HG02642 (cell line): ENCODE data around the gene TBATA.
"Not testable (repeated sequence)": the region's sequence is repeated elsewhere in the genome, so short reads cannot be mapped to it uniquely, and the experiment has no call there.

Source experiments
- ATAC-seq: cut with Tn5 transposase; IDR thresholded peaks from one replicate; pipeline ENCODE4 v1.9.1; 2021; ENCODE audit warnings: mild to moderate bottlenecking; ENCODE audit not compliant: unreplicated experiment, poor library complexity

TBATA gene

DNA sequence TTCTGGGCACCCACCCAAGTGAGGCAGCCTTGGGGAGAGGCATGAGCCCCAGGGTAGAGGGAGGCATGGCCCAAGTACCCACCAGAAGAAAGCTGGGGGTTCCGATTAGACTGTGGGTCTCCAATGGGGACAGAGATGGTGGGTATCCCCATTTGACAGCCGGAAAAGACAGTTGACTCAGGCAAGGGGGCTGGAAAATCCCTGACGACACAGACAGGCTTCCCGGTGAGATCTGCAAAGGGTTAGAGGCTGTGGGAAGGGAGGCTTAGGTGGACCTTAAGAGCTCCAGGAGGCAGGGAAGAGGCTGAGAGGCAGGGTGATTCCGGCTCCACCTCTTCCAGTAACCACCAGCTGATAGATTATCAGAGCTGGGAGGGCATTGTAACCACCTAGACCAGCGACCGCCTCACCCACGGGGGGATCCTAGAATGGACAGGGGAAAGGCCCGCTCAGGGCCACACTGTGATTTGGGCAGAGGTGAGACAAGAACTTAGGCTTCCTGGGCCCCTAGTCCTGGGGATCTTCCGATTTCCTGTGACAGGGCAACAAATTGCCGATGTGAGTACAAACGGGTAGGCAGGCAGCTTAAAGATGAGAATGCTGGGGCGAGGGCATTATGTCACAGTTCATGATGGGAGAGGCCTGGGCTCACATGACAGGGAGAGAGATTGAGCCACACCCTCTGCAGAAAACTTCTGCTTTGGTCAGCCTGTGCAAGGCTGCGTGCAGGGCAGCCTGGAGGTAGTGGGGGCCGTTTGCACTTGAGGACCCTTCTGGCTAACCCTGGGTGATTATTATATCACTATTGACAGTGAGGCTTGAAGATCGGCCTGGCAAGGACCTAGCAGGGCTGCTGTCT lies 5.4 kb downstream of the TBATA start:
- no peak for ATAC-seq

DNA sequence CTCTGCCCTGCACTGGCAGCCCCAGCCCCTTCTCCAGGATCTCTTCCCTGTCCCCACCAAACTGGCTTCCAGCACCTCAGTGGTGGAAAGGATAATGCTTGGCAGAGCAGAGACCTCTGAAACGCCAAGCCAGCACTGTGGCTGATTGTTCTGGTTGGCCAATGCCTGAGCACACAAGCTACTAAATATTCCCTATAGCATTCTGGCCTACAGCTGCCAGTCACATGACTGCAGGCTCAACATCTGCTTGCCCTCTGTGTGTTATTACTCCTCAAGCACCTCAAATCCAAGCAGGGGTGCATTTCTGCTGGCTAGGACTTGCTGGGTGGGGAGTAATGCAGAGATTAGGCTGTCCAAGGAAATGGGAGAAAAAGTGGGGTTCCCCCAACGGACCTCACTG lies 6.1 kb downstream of the TBATA start:
- no peak for ATAC-seq

DNA sequence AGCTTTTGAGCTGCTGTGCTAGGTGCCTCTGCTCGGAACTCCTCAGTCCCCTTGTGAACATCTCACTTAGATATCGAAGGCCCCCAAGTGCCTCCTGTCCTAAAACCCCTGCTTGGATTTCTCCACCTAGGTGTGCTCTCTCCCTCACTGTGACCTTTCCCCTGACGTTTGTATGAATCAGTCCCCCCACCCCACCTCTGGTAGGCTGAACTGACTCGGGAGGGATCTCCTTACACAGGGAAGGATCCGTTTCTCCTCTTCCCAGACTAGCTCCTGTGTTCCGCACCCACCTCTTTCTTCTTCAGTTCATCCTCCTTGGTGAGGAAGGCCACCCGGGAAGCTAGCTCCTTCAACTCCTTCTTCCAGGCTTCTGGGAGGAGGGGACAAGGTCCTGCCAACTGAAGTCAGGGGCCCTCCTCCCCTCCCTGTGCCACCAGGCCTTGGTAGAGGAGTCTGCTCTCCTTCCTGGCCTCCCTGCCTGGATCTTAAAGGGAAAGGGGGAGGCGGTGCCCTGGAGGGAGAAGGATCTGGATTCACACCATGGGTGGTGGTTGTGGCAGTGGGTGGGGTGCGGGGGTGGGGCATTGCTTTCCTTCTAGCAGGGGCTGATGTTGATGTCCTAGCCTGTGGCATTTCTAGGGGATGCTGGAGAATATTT lies 6.8 kb downstream of the TBATA start:
- no peak for ATAC-seq

DNA sequence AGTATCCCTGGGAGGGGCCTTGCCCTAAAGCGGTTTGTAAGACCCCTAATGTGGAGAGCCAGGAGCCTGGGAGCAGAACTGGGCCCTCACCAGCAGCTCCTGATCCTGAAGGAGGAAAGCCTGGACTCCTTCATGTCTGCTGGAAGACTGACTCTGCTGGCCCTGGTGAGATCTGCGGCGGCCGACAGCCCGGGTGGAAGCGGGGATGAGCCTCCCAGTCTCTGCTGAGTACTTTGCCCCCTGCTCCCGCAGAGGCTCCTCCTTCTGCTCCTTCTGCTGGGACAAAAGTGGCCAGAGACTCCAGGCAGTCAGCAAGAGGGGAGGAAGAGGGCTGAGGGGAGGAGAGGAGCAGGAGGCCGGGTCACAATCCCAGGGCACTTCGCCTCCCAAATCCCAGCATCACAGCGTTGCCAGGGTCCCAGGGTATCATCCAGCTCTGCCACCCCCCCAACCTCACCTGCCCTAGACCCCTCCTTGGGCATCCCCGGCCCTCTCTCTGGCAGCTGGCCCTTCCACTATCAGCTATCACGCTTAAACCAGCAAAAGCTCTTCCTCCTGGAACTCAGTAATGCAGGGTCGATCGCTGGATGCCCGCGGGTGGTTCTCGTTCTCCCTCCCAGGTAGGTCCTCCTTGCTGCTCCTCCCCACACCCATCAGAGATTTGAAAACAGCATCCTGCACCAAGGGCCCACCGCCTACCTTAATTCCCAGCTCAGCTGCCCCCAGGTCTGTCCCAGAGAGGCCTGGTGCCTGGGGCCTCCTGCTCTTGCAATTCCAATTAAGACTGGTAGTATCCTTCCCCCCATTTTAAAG lies 7.9 kb downstream of the TBATA start:
- ATAC-seq, result no peak

DNA sequence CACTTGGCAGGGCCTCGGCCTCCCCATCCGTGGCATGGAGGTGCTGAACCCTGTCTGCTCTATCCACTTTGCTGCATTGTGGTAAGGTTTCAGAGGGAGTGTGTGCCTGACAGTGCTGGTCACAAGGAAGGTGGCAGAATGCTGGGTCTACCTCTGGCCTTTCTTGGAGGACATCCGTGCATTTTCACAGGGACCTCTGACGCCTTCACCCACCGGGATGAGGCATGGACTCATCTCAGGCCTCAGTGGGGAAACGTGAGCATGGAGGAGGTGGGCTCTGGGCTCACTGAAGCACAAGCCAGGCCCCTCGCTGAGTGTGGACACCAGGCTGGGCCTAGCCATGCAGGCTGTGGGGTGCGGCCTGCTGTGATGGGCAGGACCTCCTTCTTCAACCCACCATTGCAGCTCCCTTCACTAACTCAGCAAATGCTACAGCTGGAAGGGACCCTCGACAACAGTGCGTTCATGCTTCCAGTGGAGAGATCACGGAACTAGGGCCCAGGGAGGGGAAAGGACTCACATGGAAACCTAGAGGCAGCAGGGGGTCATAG lies 8.6 kb downstream of the TBATA start:
- ATAC-seq, result no peak

DNA sequence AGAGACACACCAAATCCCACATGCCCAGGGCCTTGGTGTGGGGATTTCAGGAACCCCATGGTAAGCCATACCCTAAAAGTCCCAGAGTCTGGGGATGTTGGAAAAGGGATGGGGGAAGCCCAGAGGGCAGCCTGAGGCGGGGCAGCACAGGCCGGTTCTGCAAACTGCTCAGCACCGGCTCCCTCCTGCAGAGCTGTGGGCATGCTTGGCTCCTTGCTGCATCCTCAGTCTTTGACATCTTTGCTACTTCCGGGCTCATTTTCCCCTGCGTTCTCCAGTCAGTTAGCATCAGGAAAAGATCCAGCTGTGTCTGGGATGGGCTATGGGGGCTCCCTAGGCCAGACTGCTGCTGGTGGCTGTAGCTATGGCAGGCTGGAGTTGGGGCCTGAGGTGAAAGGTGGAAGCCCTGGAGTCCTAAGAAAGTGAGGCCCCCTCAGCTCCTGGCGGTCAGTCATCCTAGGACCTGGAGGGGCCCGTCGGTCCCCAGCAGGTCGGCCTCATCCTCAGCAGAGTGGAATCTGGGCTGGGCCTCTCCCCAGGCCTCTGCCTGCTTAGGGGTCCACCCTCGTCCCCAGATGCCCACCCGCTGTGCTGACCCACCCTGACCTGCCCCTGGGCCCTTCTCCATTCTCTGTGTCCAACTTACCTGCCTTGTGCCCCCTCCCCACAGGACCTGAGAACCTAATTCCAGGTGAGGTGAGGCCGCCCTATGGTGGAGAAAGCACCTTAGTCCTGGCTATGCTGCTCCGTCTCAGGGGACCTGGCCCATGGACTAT lies 9.3 kb downstream of the TBATA start:
- no peak for ATAC-seq

DNA sequence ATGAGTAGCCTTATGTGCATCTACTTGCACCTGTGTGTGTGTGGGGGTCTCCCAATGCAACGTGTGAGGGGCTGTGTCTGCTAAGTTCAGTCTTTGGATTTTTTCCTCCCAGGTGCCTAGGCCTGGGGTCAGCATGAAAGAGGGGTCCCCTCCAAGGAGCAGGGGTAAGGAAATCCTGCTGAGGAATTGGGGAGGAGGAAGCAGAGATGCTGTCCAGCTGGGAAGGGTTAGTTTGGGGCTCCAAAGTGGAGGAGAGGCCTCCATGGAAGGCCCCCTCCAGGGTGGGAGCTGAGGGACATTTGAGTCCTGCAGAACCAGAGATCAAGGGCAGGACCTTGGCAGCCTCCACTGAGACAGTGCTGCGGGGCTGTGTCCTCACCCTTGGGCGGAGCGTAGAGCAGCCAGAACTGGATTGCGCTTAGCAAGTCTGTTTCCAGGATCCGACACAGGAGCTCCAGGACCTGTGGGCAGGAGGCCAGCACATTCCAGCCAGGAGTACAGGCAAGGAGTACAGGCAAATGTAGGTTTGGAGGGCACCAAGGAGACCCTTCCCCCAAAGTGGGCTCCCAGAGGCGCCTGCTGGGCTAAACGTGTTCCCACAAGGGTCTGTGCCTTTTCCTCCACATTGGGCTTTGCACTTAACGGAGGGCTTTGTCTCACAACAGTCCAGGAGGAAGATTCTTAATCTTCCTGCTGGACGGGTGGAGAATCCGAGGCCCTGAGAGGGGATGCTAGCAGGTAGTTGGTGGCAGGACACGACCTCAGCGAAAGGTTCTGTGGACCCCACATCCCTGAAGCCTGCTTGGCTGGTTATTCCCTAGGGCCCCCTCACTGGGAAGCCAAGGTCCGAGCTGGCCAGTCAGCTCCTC lies 10.1 kb downstream of the TBATA start:
- ATAC-seq, result no peak

DNA sequence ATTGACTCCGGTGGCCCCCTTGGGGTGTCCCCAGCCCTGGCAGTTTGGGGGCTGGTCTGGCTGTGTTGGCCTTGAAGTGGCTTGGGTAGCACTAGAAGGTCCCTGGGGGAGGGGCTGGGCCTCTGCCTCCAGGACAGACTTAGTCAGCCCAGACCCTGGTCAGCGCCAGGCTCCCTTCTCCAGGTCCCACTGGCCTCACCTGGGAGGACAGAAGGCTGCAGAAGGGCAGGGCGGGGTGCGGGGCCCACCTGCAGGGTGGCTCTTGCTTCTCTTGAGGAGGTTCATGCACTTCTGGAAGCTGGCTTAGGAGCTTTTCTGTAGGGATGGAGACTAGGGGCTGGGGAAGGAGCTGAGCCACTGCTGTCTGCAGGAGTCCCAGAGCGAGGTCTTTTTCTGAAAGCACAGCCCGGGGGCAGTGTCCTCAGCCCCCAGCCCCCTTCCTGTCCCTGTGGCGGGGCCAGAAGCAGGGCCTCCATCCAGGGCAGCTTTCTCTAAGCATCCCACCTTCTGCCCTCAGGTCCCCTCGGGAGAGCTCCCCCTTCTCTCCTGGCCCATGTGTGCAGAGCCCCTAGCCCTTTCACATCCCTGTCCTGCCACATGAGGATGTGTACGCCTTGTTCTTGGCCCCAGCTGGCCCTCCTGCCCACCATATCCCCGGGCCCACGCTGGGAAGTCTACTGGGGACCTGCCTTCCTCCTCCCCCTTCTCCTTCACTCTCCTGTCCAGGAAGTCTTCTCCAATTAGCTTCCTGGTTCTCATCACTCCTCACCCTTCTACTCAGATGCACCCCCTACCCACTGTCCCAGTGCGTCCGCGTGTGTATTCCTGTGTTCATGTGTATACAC lies 11.0 kb downstream of the TBATA start:
- no peak for ATAC-seq

DNA sequence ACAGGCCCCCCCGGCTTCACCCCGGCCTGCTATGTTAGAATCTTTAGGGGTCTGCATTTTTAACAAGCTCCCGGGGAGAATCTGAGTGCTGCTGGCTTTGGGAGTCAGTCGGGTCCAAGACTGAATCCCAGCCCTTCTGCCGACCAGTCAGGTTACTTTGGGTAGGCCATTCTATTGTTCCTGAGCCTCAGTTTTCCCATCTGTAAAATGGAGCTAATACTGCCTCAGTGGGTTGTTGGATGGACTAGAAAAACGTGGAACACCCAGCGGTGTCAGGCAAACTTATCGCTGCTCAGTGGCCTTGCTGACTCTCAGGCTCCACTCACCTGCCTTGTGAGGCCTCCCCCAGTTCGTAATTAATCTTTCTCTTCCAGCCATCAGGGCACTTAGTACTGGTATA lies 11.7 kb downstream of the TBATA start:
- no peak for ATAC-seq

DNA sequence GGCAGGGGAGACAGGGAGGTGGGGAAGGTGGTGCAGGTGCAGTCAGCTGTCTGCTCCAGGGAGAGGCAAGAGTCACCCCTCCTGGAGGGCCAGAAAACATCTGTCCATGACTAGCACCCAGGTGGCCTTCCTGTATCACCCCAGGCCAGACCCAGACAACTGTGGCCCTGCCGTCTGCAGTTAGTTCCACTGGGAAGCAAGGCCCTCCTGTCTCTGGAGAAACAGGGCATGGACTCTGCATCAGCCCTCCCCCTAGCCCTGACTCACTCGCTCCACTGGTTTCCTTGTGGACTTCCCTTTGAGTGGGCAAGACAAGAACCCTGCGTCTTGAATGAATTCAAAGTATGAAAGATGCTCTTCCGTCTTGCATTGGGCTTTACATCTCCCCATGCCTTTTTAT lies 12.6 kb downstream of the TBATA start:
- ATAC-seq, result no peak

DNA sequence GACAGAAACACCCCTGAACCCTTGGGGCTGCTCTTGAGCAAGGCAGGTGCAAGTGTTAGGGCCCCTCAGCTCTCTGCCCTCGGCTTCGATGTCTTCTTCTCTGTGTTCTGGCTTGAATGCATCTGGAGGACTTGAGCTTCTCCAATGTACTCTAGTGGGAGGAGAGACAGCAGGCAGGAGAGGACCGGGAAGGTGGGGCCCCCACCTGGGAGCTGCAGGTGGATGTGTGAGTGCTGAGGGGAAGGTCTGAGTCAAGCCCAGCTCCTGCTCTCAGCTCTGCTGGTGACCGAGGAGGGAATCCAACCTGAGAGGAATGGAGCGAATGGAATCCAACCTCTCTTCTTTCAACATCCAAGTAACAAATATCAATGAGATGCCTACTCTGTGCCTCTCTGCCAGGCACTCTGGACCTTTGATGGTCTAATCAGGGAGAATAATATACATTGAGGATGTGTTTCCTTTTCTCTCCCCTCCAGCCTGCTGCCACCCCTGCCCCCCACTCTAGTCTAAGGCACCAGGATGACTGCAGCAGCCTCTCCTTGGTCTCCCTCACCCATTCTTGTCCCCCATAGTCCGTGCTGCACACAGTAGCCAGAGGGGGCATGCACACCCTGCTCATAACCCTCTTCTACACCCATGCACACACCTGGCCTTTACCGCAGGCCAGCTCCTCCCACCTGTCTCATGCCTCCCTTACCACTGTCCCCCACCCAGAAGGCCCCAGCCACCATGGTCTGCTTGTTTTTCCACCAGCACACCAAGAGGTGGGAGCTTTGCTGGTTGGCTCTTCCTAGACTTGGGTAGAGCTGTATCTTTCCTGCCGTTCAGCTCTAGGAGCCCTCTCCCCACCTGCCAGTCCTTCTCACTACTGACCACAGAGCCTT lies 13.6 kb downstream of the TBATA start:
- no peak for ATAC-seq

DNA sequence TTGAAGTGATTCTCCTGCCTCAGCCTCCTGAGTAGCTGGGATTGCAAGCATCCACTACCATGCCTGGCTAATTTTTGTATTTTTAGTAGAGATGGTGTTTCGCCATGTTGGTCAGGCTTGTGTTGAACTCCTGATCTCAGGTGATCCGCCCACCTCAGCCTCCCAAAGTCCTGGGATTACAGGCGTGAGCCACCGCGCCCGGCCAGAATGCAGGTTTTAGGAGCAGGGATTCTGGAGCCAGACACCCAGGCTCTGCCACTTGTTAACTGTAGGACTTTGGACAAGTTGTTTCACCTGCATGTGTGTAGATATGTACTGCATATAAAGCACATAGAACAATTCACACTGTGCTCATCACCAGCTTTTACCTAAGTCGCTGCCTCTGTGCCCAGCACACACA lies 14.7 kb downstream of the TBATA start:
- not testable (repeated sequence) for ATAC-seq

DNA sequence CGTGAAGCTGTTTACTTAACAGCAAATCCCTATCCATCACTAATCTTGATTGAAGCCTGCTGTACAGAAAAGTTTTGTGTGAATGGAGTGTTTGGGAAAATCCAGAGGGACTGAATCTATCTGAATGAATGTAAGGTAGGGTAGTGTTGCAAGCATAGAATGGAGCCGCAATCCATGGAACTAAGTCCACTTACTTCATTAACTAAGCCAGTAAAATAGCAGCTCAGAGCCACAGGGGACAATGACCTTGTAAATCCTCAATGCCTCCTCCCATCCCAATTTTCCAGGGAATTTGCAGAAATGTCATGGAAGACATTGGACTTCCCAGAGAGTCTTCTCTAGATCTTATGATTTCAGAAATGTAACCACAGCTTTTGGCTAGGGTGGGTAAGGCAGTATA lies 15.2 kb downstream of the TBATA start:
- ATAC-seq, result no peak

DNA sequence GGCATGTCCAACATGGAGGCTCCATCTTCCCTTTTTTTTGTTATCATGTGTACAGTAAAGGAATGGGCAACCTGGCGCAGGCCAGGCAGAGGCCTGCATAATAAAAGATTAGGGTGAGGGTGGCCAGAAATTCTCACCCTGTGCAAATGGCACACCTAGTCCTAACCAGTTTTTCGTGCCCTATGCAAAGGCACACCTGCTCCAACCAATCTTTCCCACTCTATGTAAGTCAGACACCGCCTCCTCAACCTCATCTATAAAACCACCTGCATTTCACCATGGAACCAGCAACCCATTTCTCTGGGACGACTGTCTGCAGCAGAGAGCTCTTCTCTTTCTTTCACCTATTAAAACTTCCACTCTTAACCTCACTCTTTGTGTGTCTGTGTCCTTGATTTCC lies 16.1 kb downstream of the TBATA start:
- no peak for ATAC-seq

DNA sequence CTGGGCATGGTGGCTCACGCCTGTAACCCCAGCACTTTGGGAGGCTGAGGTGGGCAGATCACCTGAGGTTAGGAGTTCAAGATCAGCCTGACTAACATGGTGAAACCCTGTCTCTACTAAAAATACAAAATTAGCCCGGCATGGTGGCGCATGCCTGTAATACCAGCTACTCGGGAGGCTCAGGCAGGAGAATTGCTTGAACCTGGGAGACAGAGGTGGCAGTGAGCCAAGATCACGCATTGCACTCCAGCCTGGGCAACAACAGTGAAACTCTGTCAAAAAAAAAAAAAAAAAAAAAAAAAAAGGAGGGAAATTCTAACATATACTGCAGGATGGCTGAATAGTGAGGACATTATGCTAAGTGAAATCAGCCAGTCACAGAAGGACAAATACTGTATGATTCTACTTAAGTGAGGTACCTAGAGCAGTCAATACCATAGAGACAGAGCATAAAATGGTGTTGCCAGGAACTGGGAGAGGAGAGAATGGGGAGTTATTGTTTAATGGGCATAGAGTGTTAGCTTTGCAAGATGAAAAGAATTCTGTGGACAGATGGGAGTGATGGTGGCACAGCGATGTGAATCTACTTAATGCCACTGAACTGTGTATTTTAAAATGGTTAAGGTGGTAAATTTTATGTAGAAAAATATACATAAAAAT lies 17.0 kb downstream of the TBATA start:
- not testable (repeated sequence) for ATAC-seq

DNA sequence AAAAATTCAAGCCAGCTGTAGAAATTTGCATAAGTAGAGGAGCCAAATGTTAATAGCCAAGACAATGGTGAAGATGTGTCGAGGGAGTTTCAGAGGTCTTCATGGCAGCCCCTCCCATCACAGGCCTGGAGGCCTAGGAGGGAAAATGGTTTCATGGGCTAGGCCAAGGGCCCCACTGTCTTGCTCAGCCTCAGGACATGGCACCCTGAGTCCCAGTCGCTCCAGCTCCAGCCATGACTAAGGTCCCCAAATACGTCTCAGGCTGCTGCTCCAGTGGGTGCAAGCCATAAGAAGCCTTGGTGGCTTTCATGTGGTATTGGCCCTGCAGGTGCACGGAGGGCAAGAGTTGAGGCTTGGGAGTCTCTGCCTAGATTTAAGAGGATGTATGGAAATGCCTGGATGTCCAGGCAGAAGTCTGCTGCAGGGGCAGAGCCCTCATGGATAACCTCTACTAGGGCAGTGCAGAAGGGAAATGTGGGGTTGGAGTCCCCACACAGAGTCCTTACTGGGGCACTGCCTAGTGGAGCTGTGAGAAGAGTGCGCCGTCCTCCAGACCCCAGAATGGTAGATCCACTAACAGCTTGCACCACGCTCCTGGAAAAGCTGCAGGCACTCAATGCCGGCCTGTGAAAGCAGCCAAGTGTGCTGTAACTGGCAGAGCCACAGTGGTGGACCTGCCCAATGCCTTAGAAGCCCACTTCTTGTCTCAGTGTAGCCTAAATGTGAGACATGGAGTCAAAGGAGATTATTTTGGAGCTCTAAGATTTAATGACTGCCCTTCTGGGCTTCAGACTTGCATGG lies 19.2 kb downstream of the TBATA start:
- ATAC-seq, result no peak
